SKM-1 (cell line): ENCODE data around the gene CLSTN2.

Experiments
- DNase-seq: peaks from one replicate; lab custom pipeline; 2025; ENCODE audit not compliant: unreplicated experiment; lab: John Stamatoyannopoulos, UW

The CLSTN2 gene

DNA sequence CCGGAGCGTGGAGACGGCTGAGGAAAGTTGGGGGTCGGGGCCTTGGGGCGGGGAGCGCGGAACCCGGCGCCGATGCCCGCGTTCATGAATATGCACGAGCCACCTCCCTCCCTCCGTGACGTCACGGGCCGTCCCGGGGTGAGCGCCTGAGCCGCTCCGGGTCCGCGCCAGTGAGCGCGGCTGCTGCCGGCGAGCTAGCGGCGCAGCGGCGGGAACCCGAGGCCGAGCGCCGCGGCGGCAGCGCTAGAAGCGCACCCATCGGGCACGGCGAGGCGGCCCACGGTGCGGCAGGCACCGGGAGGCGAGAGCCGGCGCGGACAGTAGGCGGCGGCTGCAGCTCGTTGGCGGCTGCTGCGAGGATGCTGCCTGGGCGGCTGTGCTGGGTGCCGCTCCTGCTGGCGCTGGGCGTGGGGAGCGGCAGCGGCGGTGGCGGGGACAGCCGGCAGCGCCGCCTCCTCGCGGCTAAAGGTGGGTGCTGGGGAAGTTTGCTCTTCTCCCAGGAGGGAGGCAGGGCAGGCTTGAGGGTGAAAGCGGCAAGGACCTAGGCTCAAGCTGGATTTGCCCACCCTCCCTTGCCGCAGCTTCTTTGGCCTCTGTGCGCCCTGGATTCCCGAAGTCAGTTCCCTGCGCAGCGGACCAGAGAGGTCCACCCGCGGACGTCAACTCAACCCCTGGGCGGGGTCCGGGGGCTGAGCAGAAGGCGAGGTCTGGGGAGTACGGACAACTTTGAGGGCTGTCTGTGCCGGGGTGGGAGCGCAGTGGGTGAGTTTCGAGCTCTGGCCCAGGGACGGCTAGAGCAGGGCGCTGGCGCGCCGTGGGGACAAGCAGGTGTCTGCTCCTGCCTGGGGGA lies at the start of gene CLSTN2:
Gene CLSTN2 (plus strand): TSS at position 170 of the 850 bp plus-strand sequence.
- no peak for DNase-seq

DNA sequence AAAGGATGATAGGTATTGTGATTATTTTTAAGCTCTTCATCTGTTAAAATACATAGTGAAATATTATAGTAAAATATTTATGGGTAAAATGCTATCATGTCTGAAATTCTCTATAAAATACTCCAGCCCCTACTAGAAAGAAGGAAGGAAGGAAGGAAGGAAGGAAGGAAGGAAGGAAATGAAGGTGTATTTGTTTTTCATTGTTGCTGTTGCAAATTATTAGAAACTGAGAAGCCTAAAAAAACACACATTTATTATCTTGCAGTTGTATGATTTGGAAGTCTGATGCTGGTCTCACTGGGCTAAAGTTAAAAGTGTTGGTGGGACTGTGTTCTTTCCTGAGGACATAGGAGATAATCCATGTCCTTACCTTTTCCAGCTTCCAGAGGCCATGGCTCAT lies 47.6 kb upstream of the CLSTN2 start:
- DNase-seq = no peak

DNA sequence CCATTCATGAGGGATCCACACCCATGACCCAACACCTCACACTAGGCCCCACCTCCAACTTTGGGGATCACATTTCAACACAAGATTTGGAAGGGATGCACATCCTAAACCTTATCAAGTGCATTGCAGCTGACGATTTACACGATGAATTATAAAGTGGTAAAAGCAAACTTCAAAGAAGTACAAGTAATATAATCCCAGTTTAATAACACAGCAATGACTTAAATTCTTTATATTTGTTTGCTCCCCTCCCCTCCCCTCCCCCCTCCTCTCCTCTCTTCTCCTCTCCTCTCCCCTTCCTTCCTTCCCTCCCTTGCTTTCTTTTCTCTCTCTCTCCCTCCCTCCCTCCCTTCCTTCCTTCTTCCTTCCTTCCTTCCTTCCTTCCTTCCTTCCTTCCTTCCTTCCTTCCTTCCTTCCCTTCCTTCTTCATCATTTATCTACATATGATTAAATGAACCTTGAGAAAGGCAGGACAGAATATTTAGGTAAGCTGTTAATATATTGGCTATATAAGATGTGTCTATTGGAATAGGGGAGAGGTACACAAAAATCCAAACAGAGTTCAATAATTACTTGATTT lies 46.3 kb upstream of the CLSTN2 start:
- DNase-seq = no peak

DNA sequence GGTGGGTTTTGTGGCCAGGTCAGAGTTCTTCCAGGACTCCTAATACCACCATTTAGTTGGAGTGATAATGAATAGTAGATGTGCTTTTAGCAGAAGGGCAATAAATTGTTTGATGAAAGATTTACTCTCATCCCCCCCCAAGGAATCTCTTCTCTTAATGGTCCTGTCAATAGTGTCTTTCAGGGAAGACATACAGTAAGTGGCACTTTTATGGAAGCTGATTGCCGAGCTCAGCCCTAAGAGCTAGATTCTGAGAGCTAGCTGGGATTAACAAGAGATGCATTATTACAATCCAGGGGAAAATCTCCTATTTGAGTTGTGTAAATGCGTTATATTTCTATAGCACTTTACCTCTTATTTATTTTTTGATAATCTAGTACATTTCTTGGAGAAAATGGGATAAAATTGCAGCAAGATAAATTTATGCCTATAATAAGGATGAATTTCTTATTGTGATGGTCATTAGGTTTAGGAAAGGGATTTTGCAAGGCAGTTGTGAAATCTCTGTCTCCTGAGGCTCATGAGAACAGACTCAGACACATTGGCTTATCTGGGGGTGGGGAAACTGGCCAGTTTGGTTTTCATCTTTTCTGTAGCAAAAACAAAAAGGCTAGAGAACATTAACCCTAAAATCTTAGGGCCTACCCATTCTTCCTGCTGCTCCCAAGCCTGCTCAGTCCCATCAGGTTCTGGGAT lies 41.6 kb upstream of the CLSTN2 start:
- no peak for DNase-seq

DNA sequence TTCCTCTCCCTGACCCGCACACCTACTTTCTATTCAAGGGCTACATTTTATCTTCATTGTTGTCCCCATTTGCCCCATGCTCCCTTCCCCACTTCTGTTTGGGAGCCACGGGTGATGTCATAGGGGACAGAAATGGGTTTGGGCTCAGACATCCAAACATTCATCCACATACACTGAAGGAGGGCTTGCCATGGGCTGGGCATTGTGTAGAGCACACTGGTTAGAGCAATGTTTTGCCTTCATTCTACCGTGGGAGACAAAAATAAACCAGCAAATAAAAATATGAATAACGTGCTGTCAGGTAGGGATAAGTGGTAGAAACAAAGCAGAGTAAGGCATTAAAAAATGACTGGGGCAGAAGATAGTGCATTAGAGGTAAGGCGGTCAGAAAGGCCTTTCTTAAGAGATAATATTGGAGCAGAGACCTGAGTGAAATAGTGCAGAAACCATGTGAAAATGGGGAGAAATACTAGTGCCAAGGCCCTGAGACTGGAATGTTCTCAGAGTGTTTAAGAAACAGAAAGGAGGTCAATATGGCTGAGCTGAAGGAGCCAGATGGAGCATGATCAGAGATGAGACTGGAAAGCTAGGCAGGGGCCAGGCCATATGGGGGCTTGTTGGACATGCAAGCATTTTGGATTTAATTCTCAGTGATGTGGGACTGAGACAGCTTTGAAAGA lies 40.9 kb upstream of the CLSTN2 start:
- DNase-seq = no peak

DNA sequence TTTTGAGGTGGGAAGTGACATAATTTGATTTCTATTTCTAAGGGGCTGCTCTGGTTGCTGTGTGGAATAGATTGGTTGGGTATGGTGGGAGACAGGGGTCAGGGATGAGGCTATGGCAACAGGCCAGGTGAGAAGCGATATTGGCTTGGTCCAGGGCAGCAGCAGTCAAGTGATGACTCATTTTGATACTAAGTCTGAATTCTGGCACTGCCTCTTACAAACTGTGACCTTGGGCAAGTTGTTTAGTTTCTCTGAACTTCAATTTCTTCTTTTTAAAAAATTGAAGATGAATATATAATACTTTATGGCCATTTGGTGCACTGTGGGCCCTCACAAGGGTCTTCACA lies 40.4 kb upstream of the CLSTN2 start:
- no peak for DNase-seq

DNA sequence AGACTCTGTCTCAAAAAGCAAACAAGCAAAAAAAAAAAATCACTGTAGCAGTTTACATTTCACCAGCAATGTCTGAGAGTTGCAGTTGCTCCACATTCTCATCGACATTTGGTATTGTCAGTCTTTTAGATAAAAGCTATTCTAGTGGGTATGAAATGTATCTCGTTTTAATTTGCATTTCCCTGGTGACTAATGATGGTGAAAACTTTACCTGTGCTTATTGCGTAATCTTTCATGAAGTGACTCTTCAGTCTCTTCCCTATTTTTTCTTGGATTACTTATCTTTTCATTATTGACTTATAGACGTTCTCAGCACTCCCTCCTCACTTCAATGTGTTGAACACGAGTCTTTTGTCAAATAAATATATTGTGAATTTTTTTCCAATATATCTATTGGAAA lies 37.2 kb upstream of the CLSTN2 start:
- DNase-seq = no peak

DNA sequence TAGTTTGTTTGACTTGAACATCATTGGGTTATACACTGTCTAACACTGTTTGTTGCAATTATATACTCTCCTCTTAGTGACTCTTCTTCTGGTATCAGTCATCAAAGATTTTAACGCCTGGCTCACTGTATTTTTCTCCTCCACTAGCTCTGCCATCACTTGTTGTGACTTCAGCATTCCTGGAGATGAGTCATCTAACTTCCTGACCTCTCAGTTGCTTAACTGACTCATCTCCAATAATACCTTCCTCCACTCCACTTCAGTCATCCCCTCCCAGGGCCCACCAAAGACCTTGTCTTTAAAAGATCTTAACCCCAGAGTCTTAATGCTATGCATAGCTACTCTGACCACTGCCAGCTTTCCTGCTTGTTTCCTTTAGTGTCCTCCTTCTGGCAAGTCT lies 28.6 kb upstream of the CLSTN2 start:
- DNase-seq = no peak

DNA sequence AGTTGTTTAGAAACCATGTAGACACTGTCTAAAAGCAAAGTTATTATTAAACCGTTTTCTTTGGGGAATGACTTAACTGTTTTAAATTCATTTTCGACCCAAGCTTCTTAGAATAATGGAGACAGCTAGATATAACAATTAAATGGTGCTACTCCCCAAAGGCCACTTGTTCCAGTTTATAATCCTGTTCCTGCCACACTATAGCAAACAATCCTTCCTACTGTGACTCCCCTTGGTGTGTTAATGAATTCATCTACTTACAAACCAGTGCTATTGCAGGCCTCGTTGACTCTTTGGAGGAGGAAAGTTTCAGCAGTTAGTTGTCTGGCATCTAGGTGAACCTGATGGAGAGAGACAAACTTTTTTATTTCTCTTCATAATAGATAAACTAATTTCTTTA lies 25.2 kb upstream of the CLSTN2 start:
- no peak for DNase-seq

DNA sequence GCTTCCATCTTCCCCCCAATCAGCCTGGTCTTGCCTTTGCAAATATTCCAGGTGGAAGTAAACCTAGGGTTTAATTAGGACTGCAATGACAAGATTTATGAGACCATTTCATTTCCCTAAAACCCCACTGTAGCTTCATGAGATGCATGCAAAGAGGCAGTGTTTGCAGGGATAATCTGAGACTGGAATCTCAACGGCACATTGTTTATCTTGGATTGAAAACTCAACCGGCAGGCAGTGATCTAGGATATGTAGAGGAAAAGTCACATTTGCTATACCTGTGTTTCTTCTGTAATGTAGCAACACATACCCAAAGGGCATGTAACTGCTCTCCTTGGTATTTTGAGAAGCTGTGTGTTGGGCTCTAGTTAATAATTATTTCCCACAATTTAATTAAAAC lies 18.7 kb upstream of the CLSTN2 start:
- DNase-seq = no peak

DNA sequence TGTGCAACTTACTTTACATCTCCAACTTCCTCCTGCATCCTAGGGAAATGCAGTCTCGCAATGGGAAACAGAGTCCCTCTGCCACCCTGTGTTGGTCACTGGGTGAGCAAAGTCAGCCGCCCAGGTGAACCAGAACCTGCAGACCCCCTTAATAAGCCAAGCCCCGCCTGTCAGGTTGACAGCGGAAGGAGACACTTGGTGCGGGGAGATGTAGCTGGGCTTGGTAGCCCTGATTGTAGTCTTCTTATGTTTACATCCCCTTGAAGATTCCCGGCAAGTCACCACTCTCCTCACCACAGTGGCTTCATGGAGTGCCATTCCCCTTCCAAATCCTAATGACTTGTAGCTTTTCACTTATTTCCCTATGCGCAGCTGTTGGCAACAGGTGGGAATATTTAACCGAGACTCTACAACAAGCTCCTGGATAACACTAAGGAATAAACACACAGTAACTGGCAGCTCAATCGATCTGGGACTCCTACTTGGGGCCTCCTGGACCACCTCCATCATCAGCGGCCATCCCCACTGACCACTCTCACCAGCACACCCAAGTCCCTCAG lies 17.7 kb upstream of the CLSTN2 start:
- DNase-seq = no peak

DNA sequence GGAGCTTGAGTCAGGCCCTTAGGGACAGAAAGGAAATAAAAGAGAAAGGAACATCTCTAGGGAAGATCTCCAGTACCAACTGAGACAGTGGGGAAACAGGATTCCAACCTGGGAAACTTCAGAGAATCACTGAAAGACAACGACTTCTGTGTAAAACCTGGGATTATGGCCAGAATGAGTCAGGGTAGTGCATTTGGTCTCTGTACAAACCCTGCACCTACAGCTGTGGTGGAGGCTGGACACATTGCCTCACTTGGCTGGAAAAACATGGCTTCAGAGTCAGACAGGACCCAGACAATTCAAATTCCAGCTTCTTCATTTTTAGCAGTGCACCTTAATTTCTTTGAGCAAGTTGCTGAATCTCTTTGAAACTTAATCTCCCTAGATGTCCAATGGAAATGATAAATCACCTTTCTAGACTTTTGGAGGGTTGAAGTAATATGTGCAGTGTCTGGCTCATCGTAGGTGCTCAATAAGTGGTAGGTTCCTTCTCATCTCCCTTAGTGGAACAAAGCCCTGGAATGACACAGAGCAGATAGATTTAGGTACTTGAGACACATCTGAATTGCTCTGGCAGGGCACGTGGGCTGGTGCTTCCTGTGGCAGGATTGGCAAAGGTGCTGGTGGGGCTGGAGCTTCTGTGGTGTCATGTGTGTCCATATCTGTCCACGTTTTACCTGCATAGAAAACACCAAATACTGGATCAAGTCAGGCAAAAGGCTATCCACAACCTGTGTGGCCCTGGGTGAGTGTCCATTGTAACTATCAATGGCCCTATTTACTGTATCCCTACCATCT lies 6.1 kb upstream of the CLSTN2 start:
- DNase-seq = no peak

DNA sequence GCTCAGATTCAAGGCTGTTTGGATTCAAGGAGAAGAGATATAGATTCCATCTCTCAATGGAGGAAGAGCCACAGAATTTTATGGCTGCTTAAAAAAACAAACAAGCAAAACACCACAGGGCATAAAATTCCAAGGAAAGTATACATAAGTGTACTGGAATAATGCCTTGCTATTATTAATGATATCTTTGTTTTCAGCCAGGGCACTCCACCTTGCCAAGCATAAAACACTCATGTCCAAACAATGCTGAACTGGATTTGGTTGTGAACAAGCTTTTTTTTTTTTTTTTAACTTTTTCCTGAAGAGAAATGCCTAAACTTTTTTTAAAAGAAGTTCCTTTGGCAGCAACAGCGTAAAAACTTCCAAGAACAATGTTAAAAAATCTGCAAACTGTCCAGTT lies 4.8 kb upstream of the CLSTN2 start:
- no peak for DNase-seq

DNA sequence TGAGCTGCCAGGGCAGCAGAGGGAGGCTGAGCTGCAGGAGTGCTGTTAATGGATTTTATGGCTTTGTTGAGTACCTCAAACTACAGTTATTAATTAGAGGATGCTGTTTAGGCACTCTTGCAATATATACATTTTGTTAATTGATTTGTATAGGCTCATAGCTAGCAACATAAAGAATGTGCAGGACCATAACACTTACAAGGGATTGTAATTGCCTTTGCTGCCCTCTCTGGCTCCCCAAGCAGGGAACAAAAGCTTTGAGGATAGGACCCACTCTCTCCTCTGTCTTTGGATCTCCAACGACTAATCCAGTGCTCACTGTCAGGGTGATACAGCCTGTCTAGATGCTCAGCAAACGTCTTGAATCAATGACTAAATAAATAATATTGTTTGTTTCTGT lies 1.2 kb upstream of the CLSTN2 start:
- DNase-seq = no peak

DNA sequence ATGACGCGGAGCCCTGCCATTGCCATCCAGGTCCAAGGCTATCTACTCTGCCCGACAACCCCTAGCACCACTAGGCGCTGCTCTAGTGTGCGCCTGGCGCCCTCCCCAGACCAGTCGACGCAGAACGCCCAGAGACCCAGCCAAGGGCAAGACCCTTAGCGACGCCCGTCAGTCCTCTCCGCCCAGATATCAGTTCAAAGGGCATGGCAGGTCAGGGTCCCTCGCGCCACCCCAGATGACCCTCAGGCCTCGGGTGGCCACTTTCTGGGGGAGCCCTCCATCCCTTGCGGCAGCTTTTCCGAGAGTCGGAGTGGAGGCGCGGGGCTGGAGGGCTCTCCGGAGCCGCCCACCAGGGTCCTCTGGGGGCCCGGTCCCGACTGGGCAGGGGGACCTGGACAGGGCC lies 371 bp upstream of the CLSTN2 start:
- no peak for DNase-seq

DNA sequence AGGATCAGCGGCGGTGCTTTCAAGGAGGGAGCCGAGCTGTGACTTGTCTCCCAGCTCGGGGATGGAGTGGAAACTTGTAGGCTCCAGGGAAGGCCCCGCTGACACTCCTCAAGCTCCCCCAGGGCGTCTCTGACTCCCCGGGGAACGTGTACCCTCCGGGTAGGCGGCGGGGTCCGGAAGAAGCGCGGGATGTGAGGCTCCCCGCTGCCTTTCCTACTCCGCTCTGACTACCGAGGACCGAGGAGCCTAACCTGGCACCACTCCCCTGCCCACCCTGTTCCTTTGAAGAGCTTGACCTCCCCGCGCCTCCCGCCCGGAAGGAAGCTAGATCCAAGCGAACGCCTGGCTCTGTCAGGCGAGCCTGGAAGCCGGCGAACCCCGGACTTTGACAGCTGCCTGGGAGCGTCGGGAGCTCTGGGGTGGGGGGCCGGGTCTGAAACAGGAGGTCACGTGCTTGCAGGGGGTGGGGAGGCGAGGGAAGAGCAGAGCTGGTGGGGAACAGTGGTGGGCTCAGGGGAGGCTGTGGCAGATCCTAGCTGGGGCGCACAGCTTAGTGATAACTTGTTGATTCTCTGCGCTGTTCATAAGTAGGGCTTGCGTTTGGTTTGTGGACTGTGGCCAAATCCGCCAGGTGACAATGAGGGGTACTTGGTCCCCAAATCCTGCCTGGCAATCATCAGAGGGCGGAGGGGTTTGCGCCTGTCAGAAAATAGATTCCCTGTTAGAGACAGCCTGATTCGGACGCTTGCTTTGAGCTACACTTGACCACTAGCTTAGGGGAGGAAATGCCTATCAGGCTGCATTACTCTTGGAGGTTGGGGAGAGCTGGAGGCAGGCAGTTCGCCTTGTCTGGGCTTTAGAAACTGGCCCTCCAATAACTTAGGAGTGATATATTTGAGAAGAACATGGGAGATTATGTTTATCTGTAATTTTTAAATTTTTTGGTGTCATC lies 1.2 kb downstream of the CLSTN2 start:
- DNase-seq = no peak

DNA sequence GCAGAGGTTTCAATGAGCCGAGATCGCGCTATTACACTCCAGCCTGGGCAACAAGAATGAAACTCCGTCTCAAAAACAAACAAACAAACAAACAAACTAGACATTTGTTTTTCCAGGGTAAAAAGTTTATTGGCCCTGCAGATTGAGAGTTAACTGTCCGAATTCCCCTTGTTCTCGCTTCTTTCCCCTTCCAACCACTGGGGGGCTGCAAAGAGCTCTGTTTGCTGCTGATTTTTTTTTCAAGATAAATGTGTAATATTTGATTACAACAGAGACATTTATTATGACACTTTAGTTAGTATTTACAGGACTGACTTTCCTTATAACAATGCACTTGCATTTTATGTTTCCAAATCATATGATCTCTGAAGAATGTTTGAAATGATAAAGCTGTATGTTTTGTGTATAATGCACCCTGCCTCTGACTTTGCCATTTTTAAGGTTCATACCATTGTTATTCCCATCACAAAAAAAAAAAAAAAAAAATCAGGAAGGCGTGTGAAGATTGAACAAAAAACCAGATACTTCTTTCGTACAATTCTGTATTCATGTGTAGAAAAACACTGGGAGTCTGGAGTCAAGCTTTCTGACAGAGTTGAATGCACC lies 2.8 kb downstream of the CLSTN2 start:
- DNase-seq = no peak

DNA sequence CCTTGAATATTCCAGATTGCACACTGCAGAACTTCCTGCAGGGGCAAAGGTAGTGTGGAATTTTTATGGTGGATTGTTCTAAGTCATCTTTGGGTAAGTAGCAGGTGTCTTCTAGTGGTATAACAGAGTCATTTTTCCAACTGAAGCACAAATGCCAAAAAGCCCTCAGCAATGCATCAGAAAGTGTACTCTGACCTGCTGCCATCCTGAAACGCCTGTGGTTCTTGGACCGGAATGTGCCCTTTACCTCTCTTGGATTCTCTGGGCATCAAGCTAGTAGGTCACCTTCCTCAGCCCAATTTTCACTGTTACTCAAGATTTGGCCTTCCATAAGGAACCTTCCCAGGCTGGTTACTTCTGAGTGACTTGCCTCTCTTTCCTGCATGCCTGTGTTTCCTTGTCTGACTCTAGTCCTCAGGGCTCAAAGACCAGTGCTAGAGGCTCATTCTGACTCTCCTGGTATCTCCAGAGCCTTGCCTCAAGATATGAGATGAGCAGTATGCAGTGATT lies 4.8 kb downstream of the CLSTN2 start:
- no peak for DNase-seq

DNA sequence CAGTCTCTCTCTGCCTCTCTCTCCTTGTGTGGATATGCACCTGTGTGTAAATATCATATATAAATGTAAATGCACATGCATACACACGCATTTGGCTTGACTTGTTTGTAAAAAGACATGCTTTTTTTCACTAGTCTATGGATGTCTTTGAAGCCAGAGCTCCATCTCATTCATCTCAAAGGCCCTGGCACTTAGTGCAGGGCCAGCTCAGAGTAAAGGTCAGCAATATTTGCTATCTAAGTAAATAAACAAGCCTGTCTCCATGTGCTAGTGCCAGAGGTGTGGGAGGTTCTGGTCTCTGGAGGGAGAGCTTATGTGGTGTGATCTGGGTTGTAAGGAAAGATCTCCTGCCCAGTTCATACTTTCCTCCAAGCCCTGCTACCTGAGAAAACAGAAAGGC lies 5.6 kb downstream of the CLSTN2 start:
- DNase-seq = no peak
